ENCODE measurements around the gene OFD1. TPM values are rescaled to one million over a fixed set of nuclear protein-coding genes. Genes with fewer than 3 reads are reported as not detected.

Gene OFD1
- total RNA-seq, 2 donors from 2014 or later, result 27.5 to 36.6 TPM

DNA sequence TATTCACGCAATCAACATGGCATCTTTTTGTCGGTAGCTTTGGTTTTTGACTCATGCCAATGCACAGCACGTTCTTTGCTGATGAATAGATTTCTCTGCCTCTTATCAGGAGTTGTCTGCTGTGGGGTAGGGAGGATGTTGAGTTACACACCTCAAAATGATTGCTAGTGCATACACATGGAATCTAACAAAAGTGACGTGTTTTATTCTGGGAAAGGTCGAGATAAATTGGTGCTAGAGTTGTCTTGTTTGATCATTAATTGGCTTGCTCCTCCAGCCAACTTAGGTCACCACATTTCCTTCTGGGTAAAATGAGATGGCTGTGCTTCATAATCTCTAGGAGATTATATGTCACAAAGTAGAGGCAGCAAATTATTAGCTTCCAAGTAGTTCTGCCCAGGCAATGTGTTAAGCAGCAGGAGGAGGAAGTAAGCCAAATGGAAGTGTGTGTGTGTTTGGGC lies 41.7 kb upstream of the OFD1 start:
- intact Hi-C loops (cut with DNase I), result no loop called here
- Histone ChIP-seq H3K9me3 (no peaks in the 10 kb centered on the region), H3K4me3 (no peak overlapping the region), H3K27me3 (no peaks in the 10 kb centered on the region), H3K36me3 (replicated peaks in 1 of 2; ENCODE audit: insufficient read depth in 1 of 2, low read depth in 2 of 2) (no peaks in the 10 kb centered on the region), H3K27ac (peak overlapping the region in 3 of 4 donors; percentile 58 to 99 (median 66)), H3K4me1 (peaks cover 48% of the 10 kb centered on the region)
- DNase-seq, result no peak
- 13 to 15% methylated on average over 4 to 5 of the region's 5 CpGs for WGBS, 2 donors
- ATAC-seq, result no peak
- no peak for TF ChIP-seq POLR2A (IDR thresholded peaks at IDR 0.05)
- TF ChIP-seq, protein P1, sequence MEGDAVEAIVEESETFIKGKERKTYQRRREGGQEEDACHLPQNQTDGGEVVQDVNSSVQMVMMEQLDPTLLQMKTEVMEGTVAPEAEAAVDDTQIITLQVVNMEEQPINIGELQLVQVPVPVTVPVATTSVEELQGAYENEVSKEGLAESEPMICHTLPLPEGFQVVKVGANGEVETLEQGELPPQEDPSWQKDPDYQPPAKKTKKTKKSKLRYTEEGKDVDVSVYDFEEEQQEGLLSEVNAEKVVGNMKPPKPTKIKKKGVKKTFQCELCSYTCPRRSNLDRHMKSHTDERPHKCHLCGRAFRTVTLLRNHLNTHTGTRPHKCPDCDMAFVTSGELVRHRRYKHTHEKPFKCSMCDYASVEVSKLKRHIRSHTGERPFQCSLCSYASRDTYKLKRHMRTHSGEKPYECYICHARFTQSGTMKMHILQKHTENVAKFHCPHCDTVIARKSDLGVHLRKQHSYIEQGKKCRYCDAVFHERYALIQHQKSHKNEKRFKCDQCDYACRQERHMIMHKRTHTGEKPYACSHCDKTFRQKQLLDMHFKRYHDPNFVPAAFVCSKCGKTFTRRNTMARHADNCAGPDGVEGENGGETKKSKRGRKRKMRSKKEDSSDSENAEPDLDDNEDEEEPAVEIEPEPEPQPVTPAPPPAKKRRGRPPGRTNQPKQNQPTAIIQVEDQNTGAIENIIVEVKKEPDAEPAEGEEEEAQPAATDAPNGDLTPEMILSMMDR (IDR thresholded peaks at IDR 0.05), result no peak

DNA sequence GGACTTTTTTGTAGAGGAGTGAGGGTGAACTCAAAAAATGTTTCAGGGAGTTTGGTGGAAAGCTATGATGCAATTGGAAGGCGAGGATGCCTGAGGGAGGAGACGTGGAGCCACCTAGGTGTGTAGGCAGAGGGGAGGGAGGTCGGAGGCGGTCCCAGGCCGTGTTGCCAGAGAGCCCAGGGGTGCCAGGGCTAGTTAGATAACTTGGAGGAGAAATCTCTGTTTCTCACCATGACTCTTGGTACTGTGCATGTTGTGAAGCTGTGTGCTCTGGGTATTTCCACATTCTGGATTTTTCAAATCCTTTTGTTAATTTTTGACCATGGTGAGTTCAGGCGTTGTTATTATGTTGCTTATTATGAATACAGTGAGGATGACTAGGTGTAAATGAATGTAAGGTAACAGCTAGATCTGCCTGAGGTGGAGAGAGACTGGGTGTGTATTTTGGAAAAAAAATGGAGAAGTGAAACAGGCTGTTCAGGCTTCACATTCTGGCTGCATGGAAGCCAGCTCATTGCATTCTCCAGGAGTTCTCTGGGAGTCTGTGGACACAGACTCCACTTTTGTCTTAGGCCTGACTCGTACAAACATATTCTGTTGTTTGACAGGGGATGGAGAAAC lies 41.1 kb upstream of the OFD1 start:
- TF ChIP-seq, protein P1 (IDR thresholded peaks at IDR 0.05), result no peak
- no peak for TF ChIP-seq POLR2A (IDR thresholded peaks at IDR 0.05)
- Histone ChIP-seq H3K27ac (peak overlapping the region in 3 of 4 donors; percentile 58 to 99 (median 66)), H3K36me3 (replicated peaks in 1 of 2; ENCODE audit: insufficient read depth in 1 of 2, low read depth in 2 of 2) (no peaks in the 10 kb centered on the region), H3K27me3 (no peaks in the 10 kb centered on the region), H3K4me3 (no peak overlapping the region), H3K9me3 (no peaks in the 10 kb centered on the region), H3K4me1 (peaks cover 51% of the 10 kb centered on the region)
- DNase-seq (peak; percentile 30 to 45 (median 36)), ATAC-seq (peak; percentile 13)
- intact Hi-C loops (cut with DNase I), result no loop called here
- 21 to 33% methylated on average over 7 of the region's 7 CpGs for WGBS, 2 donors

DNA sequence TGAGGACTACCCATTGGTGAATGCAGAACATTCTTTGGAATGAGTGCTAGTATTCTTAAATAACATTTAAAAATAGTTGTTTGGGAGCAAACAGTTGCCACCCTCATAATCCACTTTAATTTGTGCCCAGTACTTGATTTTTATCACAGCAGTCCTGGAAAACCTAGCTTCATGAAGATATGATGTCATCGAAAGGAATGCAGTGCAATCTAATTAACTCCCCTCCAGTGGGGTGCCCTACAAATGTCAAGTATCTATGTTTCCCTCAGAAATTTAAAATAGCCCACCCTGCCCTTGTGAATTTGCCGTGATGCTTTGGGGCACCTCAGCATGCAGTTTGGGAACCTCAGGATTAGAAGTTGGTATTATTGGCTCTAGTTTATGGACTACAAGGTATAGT lies 40.2 kb upstream of the OFD1 start:
- TF ChIP-seq, protein P1 (IDR thresholded peaks at IDR 0.05), result no peak
- no peak for TF ChIP-seq POLR2A (IDR thresholded peaks at IDR 0.05)
- Histone ChIP-seq H3K4me1 (peaks cover 60% of the 10 kb centered on the region), H3K27ac (peak overlapping the region in 1 of 4 donors; percentile 99), H3K9me3 (no peaks in the 10 kb centered on the region), H3K27me3 (no peaks in the 10 kb centered on the region), H3K36me3 (replicated peaks in 1 of 2; ENCODE audit: insufficient read depth in 1 of 2, low read depth in 2 of 2) (no peaks in the 10 kb centered on the region), H3K4me3 (no peak overlapping the region)
- intact Hi-C loops (cut with DNase I), result no loop called here
- no peak for DNase-seq
- WGBS, 2 donors, result 58 to 65% methylated on average over 1 to 2 of the region's 2 CpGs
- ATAC-seq, result no peak

DNA sequence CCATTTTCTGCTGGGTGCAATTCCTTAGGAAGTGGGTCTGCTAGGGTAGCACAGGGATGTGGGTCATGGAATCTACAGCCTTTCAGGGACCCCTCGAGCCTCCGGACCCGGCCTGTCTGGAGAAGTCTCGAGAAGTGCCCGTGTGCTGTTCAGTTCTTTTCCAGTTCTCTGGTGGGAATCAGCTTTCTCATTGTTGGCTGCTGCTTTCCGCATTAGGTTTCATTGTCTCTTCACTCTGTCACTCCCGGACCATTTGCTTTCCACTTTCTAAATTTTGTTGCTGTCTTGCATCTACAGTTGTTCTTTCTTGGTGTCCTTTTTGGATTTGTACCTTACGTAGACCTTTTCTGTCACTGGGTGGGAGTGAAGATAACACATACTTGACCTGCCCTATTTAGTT lies 39.6 kb upstream of the OFD1 start:
- Histone ChIP-seq H3K27me3 (no peaks in the 10 kb centered on the region), H3K36me3 (replicated peaks in 1 of 2; ENCODE audit: insufficient read depth in 1 of 2, low read depth in 2 of 2) (no peaks in the 10 kb centered on the region), H3K4me3 (no peak overlapping the region), H3K27ac (peak overlapping the region in 1 of 4 donors; percentile 25), H3K9me3 (no peaks in the 10 kb centered on the region), H3K4me1 (peaks cover 64% of the 10 kb centered on the region)
- TF ChIP-seq, protein P1 (IDR thresholded peaks at IDR 0.05), result no peak
- TF ChIP-seq POLR2A (IDR thresholded peaks at IDR 0.05), result no peak
- ATAC-seq (no peak), DNase-seq (no peak)
- 40 to 58% methylated on average over 6 to 8 of the region's 8 CpGs for WGBS, 2 donors
- intact Hi-C loops (cut with DNase I), result no loop called here

DNA sequence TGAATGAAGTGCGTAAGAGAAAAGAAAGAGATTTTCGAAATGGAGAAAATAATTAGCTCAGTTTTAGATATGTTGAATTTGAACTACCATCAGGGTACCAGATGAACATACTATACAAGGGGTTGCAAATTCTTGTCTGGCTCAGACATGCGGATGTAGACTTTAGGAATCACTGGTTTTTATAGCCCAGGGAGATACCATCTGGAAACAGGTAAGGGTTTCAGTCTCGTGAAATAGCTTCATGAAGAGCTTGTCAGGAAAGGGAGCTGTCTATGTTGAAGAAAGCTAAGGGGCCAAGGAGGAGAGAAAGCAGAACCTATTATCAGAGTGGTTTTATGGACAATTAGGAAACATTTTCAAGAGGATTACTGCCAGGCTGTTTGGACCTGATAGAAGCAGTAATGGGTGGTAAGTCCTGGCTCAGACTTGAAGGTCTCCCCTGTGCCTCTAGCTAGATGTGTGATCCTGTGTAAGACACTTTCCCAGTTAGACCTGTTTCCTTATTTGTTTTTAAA lies 38.9 kb upstream of the OFD1 start:
- Histone ChIP-seq H3K36me3 (replicated peaks in 1 of 2; ENCODE audit: insufficient read depth in 1 of 2, low read depth in 2 of 2) (no peaks in the 10 kb centered on the region), H3K4me3 (no peak overlapping the region), H3K9me3 (no peaks in the 10 kb centered on the region), H3K4me1 (peaks cover 71% of the 10 kb centered on the region), H3K27ac (peak overlapping the region in 1 of 4 donors; percentile 25), H3K27me3 (no peaks in the 10 kb centered on the region)
- no peak for ATAC-seq
- intact Hi-C loops (cut with DNase I), result no loop called here
- DNase-seq, result no peak
- no peak for TF ChIP-seq POLR2A (IDR thresholded peaks at IDR 0.05)
- TF ChIP-seq, protein P1 (IDR thresholded peaks at IDR 0.05), result no peak
- 73 to 82% methylated on average over 4 of the region's 4 CpGs for WGBS, 2 donors

Measured in body of pancreas (tissue), 4 donors.